ENCODE results near the gene COL18A1. TPM values are rescaled to one million over a fixed set of nuclear protein-coding genes. Genes with fewer than 3 reads are reported as not detected.
A peak's percentile ranks its signal among the peaks of the same experiment; 100 is the strongest.

The COL18A1 gene
- total RNA-seq, 4 donors from 2014 or later = 124 to 224 (median 173) TPM

DNA sequence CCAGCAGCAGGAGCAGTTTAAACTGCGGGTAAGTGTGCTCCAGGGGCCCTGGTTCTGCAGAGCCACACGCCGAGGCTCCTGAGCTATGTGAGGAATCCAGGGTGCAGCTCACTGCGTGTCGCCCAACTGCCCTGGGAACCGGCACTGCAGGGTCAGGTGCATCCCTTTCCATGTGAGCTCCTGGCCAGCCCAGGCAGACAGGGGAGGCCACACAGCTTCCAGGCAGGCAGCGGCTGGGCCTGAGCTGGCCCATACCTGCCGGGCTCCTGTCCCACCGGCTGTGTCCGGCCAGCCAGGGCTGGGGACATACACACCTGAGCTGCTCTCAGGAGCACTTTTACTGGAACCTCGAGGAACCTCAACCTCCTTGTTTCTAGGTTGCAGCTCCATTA lies 18.6 kb upstream of the COL18A1 start:
- no peaks in the 10 kb centered on the region for H3K36me3 ChIP-seq
- TF ChIP-seq POLR2A (IDR thresholded peaks at IDR 0.05) = no peak
- TF ChIP-seq EP300 (IDR thresholded peaks at IDR 0.05) = no peak
- TF ChIP-seq, protein P1, sequence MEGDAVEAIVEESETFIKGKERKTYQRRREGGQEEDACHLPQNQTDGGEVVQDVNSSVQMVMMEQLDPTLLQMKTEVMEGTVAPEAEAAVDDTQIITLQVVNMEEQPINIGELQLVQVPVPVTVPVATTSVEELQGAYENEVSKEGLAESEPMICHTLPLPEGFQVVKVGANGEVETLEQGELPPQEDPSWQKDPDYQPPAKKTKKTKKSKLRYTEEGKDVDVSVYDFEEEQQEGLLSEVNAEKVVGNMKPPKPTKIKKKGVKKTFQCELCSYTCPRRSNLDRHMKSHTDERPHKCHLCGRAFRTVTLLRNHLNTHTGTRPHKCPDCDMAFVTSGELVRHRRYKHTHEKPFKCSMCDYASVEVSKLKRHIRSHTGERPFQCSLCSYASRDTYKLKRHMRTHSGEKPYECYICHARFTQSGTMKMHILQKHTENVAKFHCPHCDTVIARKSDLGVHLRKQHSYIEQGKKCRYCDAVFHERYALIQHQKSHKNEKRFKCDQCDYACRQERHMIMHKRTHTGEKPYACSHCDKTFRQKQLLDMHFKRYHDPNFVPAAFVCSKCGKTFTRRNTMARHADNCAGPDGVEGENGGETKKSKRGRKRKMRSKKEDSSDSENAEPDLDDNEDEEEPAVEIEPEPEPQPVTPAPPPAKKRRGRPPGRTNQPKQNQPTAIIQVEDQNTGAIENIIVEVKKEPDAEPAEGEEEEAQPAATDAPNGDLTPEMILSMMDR (IDR thresholded peaks at IDR 0.05) = no peak
- no peaks in the 10 kb centered on the region for H3K27me3 ChIP-seq
- WGBS, 2 donors = 73 to 87% methylated on average over 8 to 11 of the region's 11 CpGs
- no peak overlapping the region for H3K27ac ChIP-seq
- no peak overlapping the region for H3K4me3 ChIP-seq
- DNase-seq (ENCODE audit: low spot score in 2 of 2) = no peak
- H3K4me1 ChIP-seq = peaks cover 0 to 21% (median 4%) of the 10 kb centered on the region in 4 donors
- no peaks in the 10 kb centered on the region for H3K9me3 ChIP-seq

DNA sequence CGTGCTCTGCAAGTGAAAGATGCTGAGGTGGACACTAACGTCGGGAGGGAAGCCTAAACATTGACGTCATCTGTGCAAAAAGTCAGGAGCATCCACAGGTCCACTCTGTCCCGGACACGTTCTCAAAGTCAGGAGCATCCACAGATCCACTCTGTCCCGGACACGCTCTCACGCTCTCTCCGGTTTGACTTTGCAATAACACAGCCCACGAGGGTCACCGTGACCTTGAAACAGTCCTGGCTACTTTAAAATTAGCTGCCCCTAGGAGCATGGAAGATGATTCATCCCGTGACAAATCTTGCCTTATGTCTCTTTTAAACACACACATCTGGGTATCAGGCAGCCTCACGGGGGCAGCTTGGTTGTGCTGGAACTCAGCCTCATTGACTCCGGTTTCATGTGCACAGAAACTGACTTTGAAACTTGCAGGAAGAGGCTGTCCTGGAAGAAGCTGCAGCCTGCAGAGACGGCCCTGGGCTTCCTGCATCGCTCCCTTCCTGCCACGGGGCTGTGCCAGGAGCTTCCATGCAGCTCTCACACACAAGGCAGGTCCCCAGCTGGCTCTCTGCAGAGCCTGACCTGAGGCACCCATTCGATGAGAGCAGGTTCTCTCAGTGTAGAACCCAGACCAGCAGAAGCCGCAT lies 18.1 kb upstream of the COL18A1 start:
- Histone ChIP-seq H3K27ac (peak overlapping the region in 1 of 4 donors; percentile 62), H3K36me3 (no peaks in the 10 kb centered on the region), H3K9me3 (no peaks in the 10 kb centered on the region), H3K27me3 (no peaks in the 10 kb centered on the region), H3K4me3 (no peak overlapping the region), H3K4me1 (peaks cover 0 to 21% (median 4%) of the 10 kb centered on the region in 4 donors)
- DNase-seq (ENCODE audit: low spot score in 2 of 2) = peak in 1 of 2 donors; percentile 57
- 48 to 54% methylated on average over 18 to 20 of the region's 20 CpGs for WGBS, 2 donors
- TF ChIP-seq EP300 (IDR thresholded peaks at IDR 0.05) (peak in 1 of 2 donors; percentile 43), POLR2A (IDR thresholded peaks at IDR 0.05) (no peak)
- TF ChIP-seq, protein P1 (IDR thresholded peaks at IDR 0.05) = peak in 3 of 5 experiments; percentile 20 to 34 (median 25)

DNA sequence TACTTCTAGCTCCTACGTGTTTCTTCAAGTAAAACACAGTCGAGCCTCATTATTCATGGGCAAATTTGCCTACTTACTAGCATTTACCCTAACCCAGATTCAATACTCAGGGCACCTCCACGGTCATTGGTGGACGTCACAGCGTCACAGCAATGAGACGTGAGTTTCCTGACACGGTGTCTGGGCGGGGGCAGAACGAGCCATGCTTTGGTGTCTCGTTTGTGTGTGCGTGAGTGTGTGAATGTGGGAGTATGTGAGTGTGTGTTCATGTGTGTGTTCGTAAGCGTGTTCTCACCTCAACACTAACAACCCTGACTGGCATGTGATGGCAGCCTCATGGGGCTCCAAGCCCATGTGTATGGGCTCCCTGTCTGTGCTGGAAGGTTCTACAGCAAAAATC lies 17.5 kb upstream of the COL18A1 start:
- no peaks in the 10 kb centered on the region for H3K27me3 ChIP-seq
- no peak overlapping the region for H3K4me3 ChIP-seq
- H3K4me1 ChIP-seq = peaks cover 0 to 21% (median 4%) of the 10 kb centered on the region in 4 donors
- DNase-seq (ENCODE audit: low spot score in 2 of 2) = no peak
- no peak for TF ChIP-seq POLR2A (IDR thresholded peaks at IDR 0.05)
- TF ChIP-seq, protein P1 (IDR thresholded peaks at IDR 0.05) = no peak
- WGBS, 2 donors = 85 to 91% methylated on average over 13 of the region's 13 CpGs
- no peaks in the 10 kb centered on the region for H3K36me3 ChIP-seq
- H3K9me3 ChIP-seq = no peaks in the 10 kb centered on the region
- H3K27ac ChIP-seq = peak overlapping the region in 1 of 4 donors; percentile 62

DNA sequence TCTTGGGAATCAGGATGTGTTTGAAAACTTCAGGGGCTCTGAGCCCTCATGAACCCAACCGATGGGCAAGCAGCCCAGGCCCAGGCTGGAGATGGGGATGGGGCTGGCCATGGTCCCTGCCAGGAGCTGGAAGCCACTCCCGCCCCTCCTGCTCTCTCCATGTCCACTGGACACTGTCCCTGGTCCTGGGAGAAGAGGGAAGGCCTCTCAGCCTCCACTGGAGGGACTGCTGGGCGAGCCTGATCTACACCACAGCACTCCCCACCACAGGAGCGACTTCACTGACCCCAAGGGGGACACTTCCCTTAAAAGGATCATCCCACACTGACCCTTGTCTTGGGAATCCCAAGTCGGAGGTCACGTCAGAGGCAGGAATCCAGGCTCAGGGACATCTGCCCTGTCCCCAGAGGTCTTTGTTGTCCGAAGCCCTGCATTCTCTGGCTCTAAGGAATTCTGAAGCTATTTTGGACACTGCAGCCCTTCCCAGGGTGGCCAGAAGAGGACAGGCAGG lies 16.9 kb upstream of the COL18A1 start:
- Histone ChIP-seq H3K9me3 (no peaks in the 10 kb centered on the region), H3K36me3 (no peaks in the 10 kb centered on the region), H3K4me3 (no peak overlapping the region), H3K27ac (peak overlapping the region in 1 of 4 donors; percentile 62), H3K4me1 (peaks cover 0 to 21% (median 4%) of the 10 kb centered on the region in 4 donors), H3K27me3 (no peaks in the 10 kb centered on the region)
- WGBS, 2 donors = 68 to 73% methylated on average over 5 to 6 of the region's 7 CpGs
- TF ChIP-seq POLR2A (IDR thresholded peaks at IDR 0.05) (no peak), EP300 (IDR thresholded peaks at IDR 0.05) (peak in 1 of 2 donors; percentile 19)
- no peak for DNase-seq (ENCODE audit: low spot score in 2 of 2)

DNA sequence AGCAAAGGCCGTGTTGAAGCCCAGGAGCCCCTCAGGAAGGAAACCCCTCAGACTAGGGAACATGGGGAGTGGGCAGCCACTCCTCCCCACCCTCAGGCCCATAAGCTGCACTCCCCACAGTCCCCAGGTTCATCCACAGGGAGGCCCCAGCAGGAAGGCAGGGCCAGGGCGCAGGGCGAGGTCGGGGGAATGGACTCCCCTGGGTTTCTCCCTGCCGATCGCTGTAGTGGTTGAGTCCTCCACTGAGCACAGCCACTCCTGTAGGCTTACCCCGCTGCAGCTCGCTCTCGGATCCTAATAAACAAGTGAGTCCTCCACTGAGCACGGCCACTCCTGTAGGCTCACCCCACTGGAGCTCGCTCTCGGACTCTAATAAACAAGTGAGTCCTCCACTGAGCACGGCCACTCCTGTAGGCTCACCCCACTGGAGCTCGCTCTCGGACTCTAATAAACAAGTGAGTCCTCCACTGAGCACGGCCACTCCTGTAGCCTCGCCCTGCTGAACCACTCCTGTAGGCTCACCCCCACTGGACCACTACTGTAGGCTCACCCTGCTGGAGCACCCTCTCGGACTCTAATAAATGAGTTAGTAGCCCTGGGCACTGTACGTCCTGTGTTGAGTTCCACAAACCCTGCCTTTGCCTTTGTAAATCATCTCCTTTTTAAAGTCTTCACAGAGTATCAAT lies 16.2 kb upstream of the COL18A1 start:
- Histone ChIP-seq H3K27ac (no peak overlapping the region), H3K9me3 (no peaks in the 10 kb centered on the region), H3K36me3 (no peaks in the 10 kb centered on the region), H3K4me1 (peaks cover 0 to 21% (median 4%) of the 10 kb centered on the region in 4 donors), H3K4me3 (no peak overlapping the region), H3K27me3 (no peaks in the 10 kb centered on the region)
- WGBS, 2 donors = 80 to 84% methylated on average over 18 to 19 of the region's 19 CpGs
- DNase-seq (ENCODE audit: low spot score in 2 of 2) = no peak
- no peak for TF ChIP-seq POLR2A (IDR thresholded peaks at IDR 0.05)
- TF ChIP-seq, protein P1 (IDR thresholded peaks at IDR 0.05) = no peak
- TF ChIP-seq EP300 (IDR thresholded peaks at IDR 0.05) = no peak
